Fibroblast of villous mesenchyme (primary cell): ENCODE measurements around the gene RIMBP2. TPM values are rescaled to one million over a fixed set of nuclear protein-coding genes. Genes with fewer than 3 reads are reported as not detected.

Experiments used
- DNase-seq: peaks from one replicate; pipeline ENCODE4 v3.0.0-alpha.2; 2010; ENCODE audit warnings: low read depth
- H3K4me3 ChIP-seq: 2 replicates; pipeline ENCODE4 v1.5.1; 2011; ENCODE audit warnings: low read depth, mild to moderate bottlenecking, low read length
- total RNA-seq: library from RNA; depleted of rRNA; stranded (reverse); fragments of >200 nt; gene quantifications from 2 replicates; pipeline ENCODE4 v1.2.3, GENCODE V29; 2012
- TF ChIP-seq, protein P1 (sequence below): IDR thresholded peaks from 2 replicates; pipeline ENCODE4 v1.5.1; 2012; ENCODE audit warnings: low read depth, mild to moderate bottlenecking, low read length; ENCODE audit not compliant: insufficient read depth

RIMBP2 gene
- total RNA-seq, 1 donor = not detected

DNA sequence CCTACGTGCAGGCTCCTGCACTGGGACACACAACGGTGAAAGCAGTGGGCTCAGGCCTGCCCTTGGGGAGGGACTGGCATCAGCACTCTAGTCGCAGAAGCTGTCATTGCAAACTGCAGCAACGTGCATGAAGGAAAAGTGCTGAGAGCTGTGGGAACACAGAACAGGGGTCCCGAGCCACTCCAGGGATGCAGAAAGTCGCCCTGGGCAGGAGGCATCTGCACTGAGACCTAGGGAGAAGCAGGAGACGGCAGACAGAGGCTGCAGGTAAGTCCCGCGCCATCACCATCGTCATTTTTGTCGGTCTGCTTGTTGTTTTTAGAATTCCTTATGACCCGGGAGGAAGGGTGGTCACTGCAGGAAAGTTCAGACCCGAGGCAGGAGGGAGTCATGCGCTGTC lies 21.6 kb upstream of the RIMBP2 start:
- DNase-seq = no peak
- TF ChIP-seq, protein P1, sequence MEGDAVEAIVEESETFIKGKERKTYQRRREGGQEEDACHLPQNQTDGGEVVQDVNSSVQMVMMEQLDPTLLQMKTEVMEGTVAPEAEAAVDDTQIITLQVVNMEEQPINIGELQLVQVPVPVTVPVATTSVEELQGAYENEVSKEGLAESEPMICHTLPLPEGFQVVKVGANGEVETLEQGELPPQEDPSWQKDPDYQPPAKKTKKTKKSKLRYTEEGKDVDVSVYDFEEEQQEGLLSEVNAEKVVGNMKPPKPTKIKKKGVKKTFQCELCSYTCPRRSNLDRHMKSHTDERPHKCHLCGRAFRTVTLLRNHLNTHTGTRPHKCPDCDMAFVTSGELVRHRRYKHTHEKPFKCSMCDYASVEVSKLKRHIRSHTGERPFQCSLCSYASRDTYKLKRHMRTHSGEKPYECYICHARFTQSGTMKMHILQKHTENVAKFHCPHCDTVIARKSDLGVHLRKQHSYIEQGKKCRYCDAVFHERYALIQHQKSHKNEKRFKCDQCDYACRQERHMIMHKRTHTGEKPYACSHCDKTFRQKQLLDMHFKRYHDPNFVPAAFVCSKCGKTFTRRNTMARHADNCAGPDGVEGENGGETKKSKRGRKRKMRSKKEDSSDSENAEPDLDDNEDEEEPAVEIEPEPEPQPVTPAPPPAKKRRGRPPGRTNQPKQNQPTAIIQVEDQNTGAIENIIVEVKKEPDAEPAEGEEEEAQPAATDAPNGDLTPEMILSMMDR = no peak

DNA sequence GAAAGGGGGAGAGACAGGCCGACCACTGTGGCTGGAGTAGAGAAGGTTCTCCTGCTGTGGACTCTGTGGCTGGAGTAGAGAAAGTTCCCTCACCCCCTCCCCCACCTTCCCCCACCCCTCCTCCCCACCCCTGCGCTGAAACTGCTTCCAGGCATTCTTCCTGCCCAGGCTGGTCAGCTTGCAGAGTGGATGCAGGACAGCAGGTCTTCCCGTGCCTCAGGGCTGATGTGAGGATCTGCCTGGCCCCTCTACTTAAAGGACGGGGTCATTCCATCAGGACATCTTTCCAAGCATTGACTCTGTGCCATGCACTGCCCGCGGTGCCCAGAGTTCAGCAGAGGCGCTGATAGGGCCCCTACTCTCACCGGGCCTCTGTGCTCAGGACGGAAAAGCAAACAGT lies 13.2 kb upstream of the RIMBP2 start:
- no peak for DNase-seq
- TF ChIP-seq, protein P1 = no peak
- H3K4me3 ChIP-seq = no peak overlapping the region

More for the DNA sequence above, 21.6 kb upstream of the RIMBP2 start:
- no peak overlapping the region for H3K4me3 ChIP-seq

DNA sequence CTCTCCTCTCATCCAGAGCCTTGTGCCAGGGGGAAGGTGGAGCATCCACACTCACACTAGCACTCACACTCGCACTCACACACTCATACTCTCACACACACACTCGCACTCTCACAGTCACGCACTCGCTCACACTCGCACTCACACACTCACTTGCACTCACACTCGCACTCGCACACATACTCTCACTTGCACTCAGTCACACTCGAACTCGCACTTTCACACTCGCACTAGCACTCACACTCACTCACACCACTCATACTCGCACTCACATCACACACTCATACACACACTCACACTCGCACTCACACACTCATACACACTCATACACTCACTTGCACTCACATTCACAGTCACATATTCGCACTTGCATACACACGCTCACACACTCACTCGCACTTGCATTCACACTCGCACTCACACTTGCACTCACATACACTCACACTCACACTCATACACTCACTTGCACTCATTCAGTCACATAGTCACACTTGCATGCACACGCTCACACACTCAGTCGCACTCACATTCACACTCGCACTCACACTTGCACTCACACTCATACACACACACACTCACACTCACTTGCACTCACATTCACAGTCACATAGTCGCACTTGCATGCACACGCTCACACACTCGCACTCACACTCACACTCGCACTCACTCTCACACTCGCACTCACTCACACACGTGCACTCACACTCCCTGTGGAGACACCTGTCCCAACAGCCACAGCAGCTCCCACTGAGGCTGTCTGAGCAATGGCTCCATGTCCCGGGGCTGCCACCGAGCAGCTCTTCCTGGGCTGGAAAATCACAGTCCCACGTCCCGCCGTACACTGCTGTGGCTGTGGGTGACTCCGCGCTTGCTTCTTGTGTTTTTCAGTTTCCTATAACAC lies 12.3 kb upstream of the RIMBP2 start:
- no peak overlapping the region for H3K4me3 ChIP-seq
- TF ChIP-seq, protein P1 = no peak
- no peak for DNase-seq

DNA sequence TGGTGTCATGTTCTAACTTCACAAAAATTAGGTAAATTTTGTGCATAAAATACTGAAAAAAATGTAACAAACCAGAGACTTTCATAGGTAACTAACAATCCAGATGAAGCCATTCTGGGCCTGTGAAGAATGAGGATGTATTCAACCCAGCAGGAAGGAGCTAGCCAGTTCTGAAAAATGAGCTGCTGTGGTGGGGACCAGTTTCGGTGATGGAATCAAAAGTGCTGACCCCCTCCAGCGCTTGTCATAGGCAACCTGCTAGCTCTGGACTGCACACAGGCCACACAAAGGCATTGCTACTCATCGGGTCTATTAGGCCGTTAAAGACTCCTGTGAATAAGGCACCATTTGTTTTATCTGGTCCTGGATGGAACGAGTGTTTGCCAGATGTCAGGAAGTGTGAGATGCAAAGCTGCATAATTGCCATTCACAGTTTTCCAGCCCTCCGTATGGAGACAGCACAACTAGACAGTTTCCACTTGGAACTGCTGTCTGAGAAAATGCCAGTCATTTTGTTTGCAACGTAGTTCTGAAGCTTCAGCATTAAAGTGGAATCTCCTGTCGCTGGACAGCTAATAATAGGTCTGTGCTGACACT lies 3.3 kb upstream of the RIMBP2 start:
- TF ChIP-seq, protein P1 = no peak
- H3K4me3 ChIP-seq = no peak overlapping the region
- DNase-seq = no peak

DNA sequence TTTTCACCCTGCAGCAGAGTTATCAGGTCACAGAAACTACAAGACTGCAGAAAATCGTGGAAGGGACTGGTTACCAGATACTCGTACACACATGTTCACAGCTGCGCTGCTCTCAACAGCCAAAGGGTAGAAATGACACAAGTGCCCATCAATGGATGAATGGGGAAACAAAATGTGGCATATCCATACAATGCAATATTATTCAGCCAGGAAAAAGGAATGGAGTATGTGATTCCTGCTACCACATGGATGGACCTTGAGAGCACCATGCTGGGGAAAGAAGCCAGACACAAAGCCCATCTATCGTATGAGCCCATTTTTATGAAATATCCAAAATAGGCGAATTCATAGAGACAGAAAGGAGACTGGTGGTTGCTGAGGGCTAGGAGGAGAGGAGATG lies 1.7 kb upstream of the RIMBP2 start:
- H3K4me3 ChIP-seq = no peak overlapping the region
- no peak for DNase-seq
- TF ChIP-seq, protein P1 = no peak

DNA sequence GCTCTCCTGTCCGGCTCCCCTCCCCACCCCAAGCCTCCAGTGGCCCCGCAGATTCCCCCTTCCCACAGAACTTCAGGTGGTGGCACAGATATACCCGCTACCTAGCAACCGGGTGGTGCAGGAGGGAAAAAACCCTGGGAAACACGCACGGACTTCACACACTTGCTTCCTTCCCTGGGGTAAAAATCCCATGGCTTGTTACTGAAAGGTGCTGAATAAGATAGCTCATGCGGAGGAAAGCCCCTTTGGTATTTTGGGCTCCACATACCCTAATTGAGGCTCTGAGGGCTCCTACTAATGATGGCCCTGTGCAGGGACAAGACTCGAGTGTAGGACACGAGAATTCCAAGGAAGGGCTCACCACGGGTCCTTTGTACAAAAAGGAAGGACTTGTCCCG lies 869 bp upstream of the RIMBP2 start:
- no peak for DNase-seq
- TF ChIP-seq, protein P1 = no peak

More for the DNA sequence above, 869 bp upstream of the RIMBP2 start:
- no peak overlapping the region for H3K4me3 ChIP-seq
